ENCODE measurements around the gene TMEM266.

TMEM266 gene

DNA sequence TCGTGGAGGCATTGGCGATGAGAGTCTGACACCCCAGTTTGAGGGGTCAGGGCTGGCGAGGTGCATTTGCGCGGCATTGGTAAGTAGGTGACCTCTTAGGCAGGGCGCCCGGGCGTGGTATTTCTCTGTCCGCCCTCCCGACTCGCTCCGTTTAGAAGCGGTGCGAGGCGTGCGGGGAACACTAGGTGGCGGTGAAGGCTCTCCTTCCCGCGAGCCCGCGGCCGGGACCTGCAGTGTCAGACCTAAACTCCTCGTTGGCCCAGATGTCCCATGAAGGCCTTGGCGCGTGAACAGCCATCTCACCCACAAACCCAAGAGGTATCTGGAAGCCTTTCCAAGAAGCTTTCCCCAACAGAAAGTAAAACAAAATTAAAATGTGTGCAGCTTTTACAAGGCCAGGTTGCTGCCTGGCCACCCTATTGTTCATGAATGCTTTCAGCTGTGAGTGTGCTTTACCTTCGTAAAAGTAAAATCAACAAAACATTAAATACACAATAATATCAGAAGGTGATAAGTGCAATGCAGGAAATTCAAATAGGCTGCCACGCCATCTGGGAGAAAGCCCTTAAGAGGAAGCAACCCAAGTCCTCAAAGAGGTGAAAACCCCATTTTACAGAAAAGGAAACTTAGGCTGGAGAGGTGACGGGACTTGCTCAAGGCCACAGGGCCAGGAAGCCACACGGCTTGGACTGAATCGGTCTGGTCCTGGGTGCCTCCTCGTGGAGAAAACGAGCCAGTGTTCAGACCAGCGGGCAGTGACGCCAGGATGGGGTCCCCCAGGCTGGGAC is 131.2 kb downstream of the TMEM266 start:
- DNase-seq: peak; percentile 73
- Histone ChIP-seq H3K79me1 (replicated peaks; ENCODE audit: low read length, poor library complexity, severe bottlenecking) (no peaks in the 10 kb centered on the region), H2BK15ac (ENCODE audit: low read depth, poor library complexity, severe bottlenecking) (no peak overlapping the region), H4K91ac (ENCODE audit: low read length) (no peak overlapping the region), H3K18ac (ENCODE audit: low read depth in 1 of 2, low read length in 2 of 2) (no peak overlapping the region), H3K9me3 (ENCODE audit: control insufficient read depth, low read length) (no peaks in the 10 kb centered on the region), H3K14ac (ENCODE audit: low read length in 2 of 2) (no peak overlapping the region), H3K23ac (ENCODE audit: low read length in 2 of 2) (no peak overlapping the region), H3K4me1 (ENCODE audit: control insufficient read depth, insufficient read depth, low read depth, low read length) (peaks cover 9% of the 10 kb centered on the region), H3K27ac (ENCODE audit: low read length, poor library complexity, severe bottlenecking) (no peak overlapping the region), H2BK12ac (ENCODE audit: low read length in 2 of 2) (no peak overlapping the region), H3K4ac (ENCODE audit: low read depth in 1 of 2, low read length in 2 of 2) (no peak overlapping the region), H3K36me3 (ENCODE audit: control insufficient read depth in 1 of 2, insufficient read depth in 2 of 2, low read depth in 1 of 2, low read length in 2 of 2) (no peaks in the 10 kb centered on the region), H3K27me3 (ENCODE audit: control insufficient read depth in 1 of 2, insufficient read depth in 1 of 2, low read length in 2 of 2) (peaks cover 17 to 63% of the 10 kb centered on the region in 2 experiments), H2AFZ (ENCODE audit: low read depth, low read length) (no peak overlapping the region), H4K8ac (ENCODE audit: low read length) (no peak overlapping the region), H2BK5ac (ENCODE audit: low read depth, low read length, poor library complexity, severe bottlenecking) (no peak overlapping the region), H2BK120ac (ENCODE audit: low read depth, low read length) (no peak overlapping the region), H3K4me2 (ENCODE audit: low read length, poor library complexity, severe bottlenecking) (peak overlapping the region; percentile 36), H3K9ac (ENCODE audit: low read length) (peak overlapping the region; percentile 60), H3K4me3 (ENCODE audit: insufficient read depth in 1 of 2, low read depth in 1 of 2, low read length in 2 of 2) (peak overlapping the region in 1 of 2 experiments; percentile 69), H2AK5ac (ENCODE audit: low read length, severe bottlenecking) (no peak overlapping the region)
- 25% methylated on average over 34 of the region's 34 CpGs for WGBS

DNA sequence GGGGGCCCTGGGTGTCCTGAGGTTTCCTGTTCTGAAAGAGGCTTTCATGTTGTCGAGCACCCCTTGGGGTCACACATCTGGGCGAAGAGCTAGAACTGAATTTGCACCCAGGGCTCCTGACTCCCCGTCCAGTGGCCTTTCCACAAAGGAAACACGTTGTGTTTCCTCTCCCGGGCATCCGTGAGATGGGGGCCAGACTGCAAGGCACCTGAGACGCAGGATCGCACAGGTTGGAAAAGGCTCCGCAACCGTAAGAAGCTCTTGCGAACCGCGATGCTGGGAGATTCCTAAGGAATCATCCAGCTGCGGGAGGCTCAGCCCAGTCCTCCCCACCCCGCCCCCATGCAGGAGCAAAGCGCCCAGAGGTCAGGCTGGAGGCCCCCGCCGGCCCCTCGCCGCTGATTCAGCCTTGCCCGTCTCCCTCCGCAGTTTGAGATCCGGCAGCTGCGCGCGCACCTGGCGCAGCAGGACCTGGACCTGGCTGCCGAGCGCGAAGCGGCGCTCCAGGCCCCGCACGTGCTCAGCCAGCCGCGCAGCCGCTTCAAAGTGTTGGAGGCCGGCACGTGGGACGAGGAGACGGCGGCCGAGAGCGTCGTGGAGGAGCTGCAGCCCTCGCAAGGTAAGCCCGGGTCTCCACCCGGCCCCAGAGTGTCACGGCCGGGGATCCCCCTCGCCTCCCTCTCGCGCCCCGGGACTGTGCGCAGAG is 131.9 kb downstream of the TMEM266 start:
- Histone ChIP-seq H3K4me1 (ENCODE audit: control insufficient read depth, insufficient read depth, low read depth, low read length) (peaks cover 14% of the 10 kb centered on the region), H3K23ac (ENCODE audit: low read length in 2 of 2) (no peak overlapping the region)

GRCh38 chr15:76192715-76193114 is 132.9 kb downstream of the TMEM266 start:
- no peak overlapping the region for H4K8ac ChIP-seq (ENCODE audit: low read length)
- no peak overlapping the region for H3K4me3 ChIP-seq (ENCODE audit: insufficient read depth in 1 of 2, low read depth in 1 of 2, low read length in 2 of 2)
- H2BK120ac ChIP-seq (ENCODE audit: low read depth, low read length): no peak overlapping the region
- H3K4me1 ChIP-seq (ENCODE audit: control insufficient read depth, insufficient read depth, low read depth, low read length): peaks cover 22% of the 10 kb centered on the region
- no peak overlapping the region for H3K23ac ChIP-seq (ENCODE audit: low read length in 2 of 2)
- no peak overlapping the region for H2BK15ac ChIP-seq (ENCODE audit: low read depth, poor library complexity, severe bottlenecking)
- H2BK12ac ChIP-seq (ENCODE audit: low read length in 2 of 2): no peak overlapping the region
- H3K9ac ChIP-seq (ENCODE audit: low read length): no peak overlapping the region
- H2BK5ac ChIP-seq (ENCODE audit: low read depth, low read length, poor library complexity, severe bottlenecking): no peak overlapping the region
- H3K9me3 ChIP-seq (ENCODE audit: control insufficient read depth, low read length): no peaks in the 10 kb centered on the region
- 88% methylated on average over 8 of the region's 8 CpGs for WGBS
- no peak overlapping the region for H2AK5ac ChIP-seq (ENCODE audit: low read length, severe bottlenecking)
- H4K91ac ChIP-seq (ENCODE audit: low read length): no peak overlapping the region
- H2AFZ ChIP-seq (ENCODE audit: low read depth, low read length): no peak overlapping the region
- peaks cover 0 to 3% of the 10 kb centered on the region in 2 experiments for H3K36me3 ChIP-seq (ENCODE audit: control insufficient read depth in 1 of 2, insufficient read depth in 2 of 2, low read depth in 1 of 2, low read length in 2 of 2)
- H3K4me2 ChIP-seq (ENCODE audit: low read length, poor library complexity, severe bottlenecking): no peak overlapping the region
- H3K79me1 ChIP-seq (replicated peaks; ENCODE audit: low read length, poor library complexity, severe bottlenecking): no peaks in the 10 kb centered on the region
- no peak overlapping the region for H3K14ac ChIP-seq (ENCODE audit: low read length in 2 of 2)
- DNase-seq: no peak
- H3K27me3 ChIP-seq (ENCODE audit: control insufficient read depth in 1 of 2, insufficient read depth in 1 of 2, low read length in 2 of 2): peaks cover 17 to 63% of the 10 kb centered on the region in 2 experiments
- no peak overlapping the region for H3K27ac ChIP-seq (ENCODE audit: low read length, poor library complexity, severe bottlenecking)
- no peak overlapping the region for H3K18ac ChIP-seq (ENCODE audit: low read depth in 1 of 2, low read length in 2 of 2)
- no peak overlapping the region for H3K4ac ChIP-seq (ENCODE audit: low read depth in 1 of 2, low read length in 2 of 2)

More for the DNA sequence above, 131.9 kb downstream of the TMEM266 start:
- Histone ChIP-seq H2AK5ac (ENCODE audit: low read length, severe bottlenecking) (no peak overlapping the region), H4K8ac (ENCODE audit: low read length) (no peak overlapping the region), H3K27ac (ENCODE audit: low read length, poor library complexity, severe bottlenecking) (no peak overlapping the region), H3K14ac (ENCODE audit: low read length in 2 of 2) (no peak overlapping the region), H3K4me3 (ENCODE audit: insufficient read depth in 1 of 2, low read depth in 1 of 2, low read length in 2 of 2) (no peak overlapping the region), H2BK15ac (ENCODE audit: low read depth, poor library complexity, severe bottlenecking) (no peak overlapping the region), H4K91ac (ENCODE audit: low read length) (no peak overlapping the region), H3K79me1 (replicated peaks; ENCODE audit: low read length, poor library complexity, severe bottlenecking) (no peaks in the 10 kb centered on the region), H2BK12ac (ENCODE audit: low read length in 2 of 2) (no peak overlapping the region), H3K18ac (ENCODE audit: low read depth in 1 of 2, low read length in 2 of 2) (no peak overlapping the region), H3K4ac (ENCODE audit: low read depth in 1 of 2, low read length in 2 of 2) (no peak overlapping the region), H3K4me2 (ENCODE audit: low read length, poor library complexity, severe bottlenecking) (no peak overlapping the region), H3K36me3 (ENCODE audit: control insufficient read depth in 1 of 2, insufficient read depth in 2 of 2, low read depth in 1 of 2, low read length in 2 of 2) (peaks cover 0 to 3% of the 10 kb centered on the region in 2 experiments), H2BK120ac (ENCODE audit: low read depth, low read length) (no peak overlapping the region), H2AFZ (ENCODE audit: low read depth, low read length) (no peak overlapping the region), H3K27me3 (ENCODE audit: control insufficient read depth in 1 of 2, insufficient read depth in 1 of 2, low read length in 2 of 2) (peaks cover 17 to 63% of the 10 kb centered on the region in 2 experiments), H3K9ac (ENCODE audit: low read length) (no peak overlapping the region), H3K9me3 (ENCODE audit: control insufficient read depth, low read length) (no peaks in the 10 kb centered on the region), H2BK5ac (ENCODE audit: low read depth, low read length, poor library complexity, severe bottlenecking) (no peak overlapping the region)
- WGBS: 90% methylated on average over 54 of the region's 55 CpGs
- no peak for DNase-seq

DNA sequence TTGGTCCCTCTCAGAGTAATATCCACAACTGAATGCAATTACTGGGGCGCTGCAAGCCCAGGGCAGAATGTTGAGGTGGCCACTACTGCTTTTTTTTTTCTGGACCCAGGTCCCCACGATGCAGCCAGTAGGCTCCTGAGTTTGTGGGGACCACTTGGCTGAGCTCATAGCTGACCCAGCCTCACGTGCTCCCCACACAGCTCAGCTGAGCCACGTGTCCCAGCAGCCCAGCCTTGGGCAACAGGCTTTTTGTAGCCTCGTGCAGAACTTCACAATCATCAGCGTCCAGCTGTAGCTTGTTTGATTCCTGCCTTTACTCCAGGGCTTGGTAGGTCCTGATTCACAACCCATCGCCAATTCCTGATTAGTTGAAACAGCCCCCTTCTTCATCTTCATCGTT is 134.1 kb downstream of the TMEM266 start:
- H2BK12ac ChIP-seq (ENCODE audit: low read length in 2 of 2): no peak overlapping the region
- H3K27me3 ChIP-seq (ENCODE audit: control insufficient read depth in 1 of 2, insufficient read depth in 1 of 2, low read length in 2 of 2): peaks cover 16 to 58% of the 10 kb centered on the region in 2 experiments
- H2BK120ac ChIP-seq (ENCODE audit: low read depth, low read length): no peak overlapping the region
- no peak overlapping the region for H2BK5ac ChIP-seq (ENCODE audit: low read depth, low read length, poor library complexity, severe bottlenecking)
- no peaks in the 10 kb centered on the region for H3K79me1 ChIP-seq (replicated peaks; ENCODE audit: low read length, poor library complexity, severe bottlenecking)
- H2BK15ac ChIP-seq (ENCODE audit: low read depth, poor library complexity, severe bottlenecking): no peak overlapping the region
- no peak overlapping the region for H3K23ac ChIP-seq (ENCODE audit: low read length in 2 of 2)
- no peak overlapping the region for H2AK5ac ChIP-seq (ENCODE audit: low read length, severe bottlenecking)
- no peak overlapping the region for H3K4me2 ChIP-seq (ENCODE audit: low read length, poor library complexity, severe bottlenecking)
- peaks cover 26% of the 10 kb centered on the region for H3K4me1 ChIP-seq (ENCODE audit: control insufficient read depth, insufficient read depth, low read depth, low read length)
- H3K18ac ChIP-seq (ENCODE audit: low read depth in 1 of 2, low read length in 2 of 2): no peak overlapping the region
- H2AFZ ChIP-seq (ENCODE audit: low read depth, low read length): no peak overlapping the region
- H4K8ac ChIP-seq (ENCODE audit: low read length): no peak overlapping the region
- no peak overlapping the region for H3K14ac ChIP-seq (ENCODE audit: low read length in 2 of 2)
- WGBS: 86% methylated on average over 8 of the region's 8 CpGs
- no peak overlapping the region for H3K4me3 ChIP-seq (ENCODE audit: insufficient read depth in 1 of 2, low read depth in 1 of 2, low read length in 2 of 2)
- H3K27ac ChIP-seq (ENCODE audit: low read length, poor library complexity, severe bottlenecking): no peak overlapping the region
- H3K9ac ChIP-seq (ENCODE audit: low read length): no peak overlapping the region
- DNase-seq: no peak
- no peak overlapping the region for H4K91ac ChIP-seq (ENCODE audit: low read length)
- H3K36me3 ChIP-seq (ENCODE audit: control insufficient read depth in 1 of 2, insufficient read depth in 2 of 2, low read depth in 1 of 2, low read length in 2 of 2): peaks cover 0 to 3% of the 10 kb centered on the region in 2 experiments
- no peak overlapping the region for H3K4ac ChIP-seq (ENCODE audit: low read depth in 1 of 2, low read length in 2 of 2)
- H3K9me3 ChIP-seq (ENCODE audit: control insufficient read depth, low read length): no peaks in the 10 kb centered on the region

Measured in mesenchymal stem cell (in vitro differentiated cells and primary cell).